Nephron progenitor cell (in vitro differentiated cells): ENCODE results near the gene THAP8.

Experiments used
- DNase-seq: peaks from one replicate; pipeline ENCODE4 v3.0.0; 2021
- H3K27ac Mint-ChIP-seq: 2 replicates; pipeline ENCODE4 v1.8.0; 2021; ENCODE audit warnings: mild to moderate bottlenecking, moderate library complexity, mixed read lengths
- H3K27me3 Mint-ChIP-seq: 2 replicates; pipeline ENCODE4 v1.8.0; 2021; ENCODE audit warnings: mild to moderate bottlenecking, low read depth, mixed read lengths; ENCODE audit not compliant: poor library complexity
- H3K36me3 Mint-ChIP-seq: 2 replicates; pipeline ENCODE4 v1.8.0; 2021; ENCODE audit warnings: low read depth, mixed read lengths
- H3K4me1 Mint-ChIP-seq: 2 replicates; pipeline ENCODE4 v1.8.0; 2021; ENCODE audit warnings: mixed read lengths
- H3K4me3 Mint-ChIP-seq: 2 replicates; pipeline ENCODE4 v1.8.0; 2021; ENCODE audit warnings: mild to moderate bottlenecking, moderate library complexity, mixed read lengths
- H3K9me3 Mint-ChIP-seq: 2 replicates; pipeline ENCODE4 v1.8.0; 2021; ENCODE audit warnings: mild to moderate bottlenecking, moderate library complexity, mixed read lengths
- CTCF ChIP-seq: fragments of 200-600 bp; sonication (generic); IDR thresholded peaks from 2 replicates; pipeline ENCODE4 v1.5.0; 2021; ENCODE audit warnings: antibody characterized with exemption

THAP8 gene

GRCh38 chr19:36097036-36097435 is 43.0 kb upstream of the THAP8 start:
- TF ChIP-seq CTCF: no peak
- Mint-ChIP-seq H3K9me3 (no peaks in the 10 kb centered on the region), H3K4me1 (no peaks in the 10 kb centered on the region), H3K27ac (no peak overlapping the region), H3K27me3 (no peaks in the 10 kb centered on the region), H3K36me3 (peaks cover 22% of the 10 kb centered on the region), H3K4me3 (no peak overlapping the region)
- no peak for DNase-seq

- Mint-ChIP-seq H3K36me3 (peaks cover 24% of the 10 kb centered on the region), H3K4me1 (no peaks in the 10 kb centered on the region), H3K4me3 (no peak overlapping the region), H3K9me3 (no peaks in the 10 kb centered on the region), H3K27ac (no peak overlapping the region), H3K27me3 (no peaks in the 10 kb centered on the region)
- no peak for TF ChIP-seq CTCF
- no peak for DNase-seq
Observed at GRCh38 chr19:36093687-36094086, 39.6 kb upstream of the THAP8 start.

DNA sequence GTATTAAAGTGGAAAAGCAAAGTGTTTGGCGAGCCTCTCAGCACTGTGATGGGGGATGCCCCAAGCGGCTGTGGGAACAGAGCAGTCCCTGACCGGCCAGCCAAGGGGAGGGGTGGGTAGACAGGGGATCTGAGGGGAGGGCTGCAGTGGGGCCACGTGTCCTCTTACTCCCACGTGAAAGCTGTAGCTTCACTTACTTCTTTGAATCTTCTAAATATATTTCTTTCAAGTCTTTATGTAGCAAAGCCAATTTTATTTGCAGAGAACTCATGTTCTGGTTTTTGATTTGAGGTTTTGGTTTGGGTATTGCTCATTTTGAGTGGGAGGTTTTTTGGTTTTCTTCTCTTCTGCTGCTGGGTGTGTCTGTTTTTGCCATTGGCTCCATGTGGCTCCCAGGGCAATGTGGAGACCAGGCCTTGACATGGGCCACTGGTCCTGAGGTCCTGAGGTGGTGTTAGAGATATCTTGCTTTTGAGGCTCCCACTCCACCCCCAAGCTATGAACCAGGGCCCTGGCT is 39.1 kb upstream of the THAP8 start:
- DNase-seq: no peak
- Mint-ChIP-seq H3K36me3 (peaks cover 24% of the 10 kb centered on the region), H3K27me3 (no peaks in the 10 kb centered on the region), H3K27ac (no peak overlapping the region), H3K9me3 (no peaks in the 10 kb centered on the region), H3K4me1 (no peaks in the 10 kb centered on the region), H3K4me3 (no peak overlapping the region)
- no peak for TF ChIP-seq CTCF

DNA sequence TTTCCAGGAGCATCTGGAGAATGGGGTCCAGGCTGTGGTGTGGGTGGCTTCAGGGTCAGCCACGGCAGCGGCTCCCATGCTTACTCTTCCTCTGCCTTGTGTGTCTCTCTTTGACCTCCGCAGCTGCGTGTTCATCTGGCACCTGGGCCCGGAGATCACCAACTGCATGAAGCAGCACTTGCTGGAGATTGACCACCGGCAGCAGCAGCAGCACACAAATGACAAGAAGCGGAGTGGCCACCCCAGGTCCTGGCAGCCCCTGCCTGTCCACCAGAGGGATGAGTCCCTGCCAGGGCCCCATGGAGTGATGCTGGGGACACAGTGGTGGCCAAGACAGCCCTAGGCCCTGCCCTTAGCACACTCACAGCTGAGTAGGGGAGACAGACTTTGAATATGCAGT is 38.5 kb upstream of the THAP8 start:
- no peaks in the 10 kb centered on the region for H3K4me1 Mint-ChIP-seq
- no peak for DNase-seq
- TF ChIP-seq CTCF: no peak

GRCh38 chr19:36090910-36091695 is 37.0 kb upstream of the THAP8 start:
- no peak for TF ChIP-seq CTCF
- DNase-seq: no peak
- H3K4me3 Mint-ChIP-seq: no peak overlapping the region
- H3K36me3 Mint-ChIP-seq: peaks cover 20% of the 10 kb centered on the region
- H3K27me3 Mint-ChIP-seq: no peaks in the 10 kb centered on the region
- H3K4me1 Mint-ChIP-seq: no peaks in the 10 kb centered on the region
- H3K27ac Mint-ChIP-seq: peak overlapping the region; percentile 22
- no peaks in the 10 kb centered on the region for H3K9me3 Mint-ChIP-seq

More for the DNA sequence above, 38.5 kb upstream of the THAP8 start:
- H3K27ac Mint-ChIP-seq: no peak overlapping the region
- H3K27me3 Mint-ChIP-seq: no peaks in the 10 kb centered on the region
- peaks cover 28% of the 10 kb centered on the region for H3K36me3 Mint-ChIP-seq
- H3K4me3 Mint-ChIP-seq: no peak overlapping the region
- no peaks in the 10 kb centered on the region for H3K9me3 Mint-ChIP-seq

DNA sequence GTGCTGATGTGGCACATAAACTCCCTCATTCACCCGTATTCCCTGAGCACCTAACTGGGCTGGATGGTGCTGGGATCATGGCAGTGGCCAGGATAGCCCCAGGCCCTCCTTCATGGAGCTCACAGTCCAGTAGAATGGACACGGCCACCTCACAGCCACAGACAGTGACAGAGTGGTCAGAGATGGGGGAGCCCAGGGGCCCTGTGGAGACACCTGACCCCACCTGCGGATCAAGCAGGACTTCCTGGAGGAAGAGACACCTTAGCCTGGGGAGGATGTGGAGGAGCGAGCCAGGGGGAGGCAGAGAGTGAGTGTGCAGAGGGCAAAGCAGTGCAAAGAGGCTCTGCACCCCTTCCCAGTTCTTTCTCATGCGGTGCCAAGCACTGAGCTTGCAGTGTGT is 35.8 kb upstream of the THAP8 start:
- peaks cover 24% of the 10 kb centered on the region for H3K36me3 Mint-ChIP-seq
- H3K27me3 Mint-ChIP-seq: no peaks in the 10 kb centered on the region
- H3K4me1 Mint-ChIP-seq: no peaks in the 10 kb centered on the region
- H3K27ac Mint-ChIP-seq: peak overlapping the region; percentile 76
- TF ChIP-seq CTCF: no peak
- no peak overlapping the region for H3K4me3 Mint-ChIP-seq
- H3K9me3 Mint-ChIP-seq: no peaks in the 10 kb centered on the region
- no peak for DNase-seq
